Pancreas (tissue), 10 donors: ENCODE results near the gene RAET1E. TPM values are rescaled to one million over a fixed set of nuclear protein-coding genes. Genes with fewer than 3 reads are reported as not detected.

Experiments
- ATAC-seq, 4 donors: fragments of 200-7000 bp; cut with Tn5 transposase; one replicate each; pipeline versions ENCODE4 v1.8.0 to v1.9.1; 2020; ENCODE audit warnings: mild to moderate bottlenecking in 4 of 4, moderate library complexity in 4 of 4
- DNase-seq, 6 donors: peaks; one replicate each; pipeline ENCODE4 v3.0.0-alpha.2; 2020
- FAIRE-seq: peaks from 2 replicates; lab custom pipeline; 2012; peaks lifted over from hg19 to GRCh38; lab: Jason Lieb, UNC
- H3K27ac ChIP-seq, 4 donors: fragments of 200-600 bp; sonication (generic); 1 replicate in 3 of 4; 2 replicates in 1 of 4; pipeline versions ENCODE4 v1.5.0 to v1.8.0; 2020
- H3K27me3 ChIP-seq, 4 donors: fragments of 200-600 bp; one replicate each; pipeline ENCODE4 v1.8.0; 2021
- H3K36me3 ChIP-seq, 3 donors: fragments of 200-600 bp; sonication (generic) in 1 of 3; one replicate each; pipeline versions ENCODE4 v1.5.0 to v1.8.0; 2020 to 2021
- H3K4me1 ChIP-seq, 3 donors: fragments of 200-600 bp; one replicate each; pipeline ENCODE4 v1.8.0; 2021
- H3K4me3 ChIP-seq, 4 donors: fragments of 200-600 bp; sonication (generic) in 2 of 4; one replicate each; pipeline versions ENCODE4 v1.5.0 to v1.8.0; 2020 to 2021
- H3K9me3 ChIP-seq, 4 donors: fragments of 200-600 bp; one replicate each; pipeline ENCODE4 v1.8.0; 2021
- WGBS, 2 donors: extraction: QIAGEN DNeasy Blood & Tissue Kit; methylation state at CpG; one replicate each; pipeline ENCODE4 v1.1.7; 2013; 5-methylcytosine and 5-hydroxymethylcytosine counted together
- intact Hi-C, 3 donors: fragments of 100-400 bp; cut with DNase I; formaldehyde crosslinking; loops; one replicate each; pipeline versions ENCODE4 v1.11.1 to v1.14.2; 2022
- polyA plus RNA-seq, 2 donors: library from polyadenylated mRNA; stranded (reverse); fragments of 200-250 nt; gene quantifications; one replicate each; pipeline ENCODE4 v1.2.3, GENCODE V29; 2013
- total RNA-seq, 6 donors: library from RNA; stranded (reverse); fragmentation: NEBNext Ultra II Directional in 4 of 6; extraction: Animal tissue kit (Norgen Biotek cat#: 25700) in 4 of 6; gene quantifications; one replicate each; pipeline versions ENCODE4 v1.2.1 to v1.2.4, GENCODE V29; 2021 to 2023
- TF ChIP-seq, protein P1 (sequence below), 4 donors: fragments of 200-600 bp; sonication (generic) in 3 of 4; IDR thresholded peaks; one replicate each; pipeline versions ENCODE4 v1.5.0 to v1.8.0; 2021; ENCODE audit warnings: antibody characterized with exemption in 4 of 4
- donor health status: healthy with polysubstance abuse.
- donor health status: DM: no; HTN: no; CAD: no; lungs with moderate emphysema.
- donor health status: DM: no; HTN: no; CAD: no.
- donor health status: control.
- donor health status: control.
- donor health status: Bipolar disorder and iron deficiency.
- donor health status: DM: yes; HTN: yes; CAD: no.
- donor health status: DM: no; HTN: no; CAD: no.
- donor health status: DM: no; HTN: no; CAD: no.
- donor health status: DM: yes; HTN: yes; CAD: no.

RAET1E gene
- total and polyA plus RNA-seq, 8 donors, result 0.09 TPM; not detected in 7

DNA sequence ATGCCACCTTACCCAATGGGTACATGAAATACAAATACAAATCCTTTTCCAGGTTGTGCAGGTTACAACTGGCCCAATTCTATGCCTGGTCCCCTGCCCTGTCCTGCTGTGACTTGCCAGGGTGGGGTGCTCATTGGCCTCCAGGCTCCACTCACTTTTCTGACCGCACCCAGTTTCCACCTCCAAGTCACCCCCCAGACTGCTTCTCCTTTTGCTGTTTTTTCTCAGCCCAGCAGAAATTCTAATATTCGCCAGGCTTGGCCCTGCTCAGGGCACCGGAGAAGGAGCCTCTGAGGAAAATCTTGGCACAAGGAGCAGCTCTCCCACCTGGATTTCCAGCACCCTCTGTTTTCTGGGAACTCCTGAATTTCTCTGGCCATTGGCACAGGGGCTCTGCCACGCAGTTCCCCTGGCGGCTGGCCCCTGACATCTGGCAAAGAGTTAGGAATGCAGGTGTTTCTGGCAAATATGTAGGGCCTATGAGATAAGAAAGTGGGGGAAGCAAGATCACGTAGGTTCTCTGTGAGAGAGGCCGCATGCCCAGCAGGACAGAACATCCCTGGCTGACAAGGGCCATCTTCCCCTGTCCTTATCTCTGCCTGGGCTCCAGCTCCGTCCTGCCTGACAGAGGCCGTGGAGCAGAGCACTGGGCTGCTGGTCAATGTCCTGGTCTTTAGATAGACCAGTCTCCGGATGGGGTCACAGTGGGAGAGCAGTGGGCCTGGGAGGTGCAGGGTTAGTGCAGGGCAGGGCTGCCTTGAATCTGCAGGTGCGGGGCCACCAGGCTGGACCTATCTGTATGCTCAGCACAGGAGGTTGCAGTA, 2.9 kb upstream of the RAET1E start:
- TF ChIP-seq, protein P1, sequence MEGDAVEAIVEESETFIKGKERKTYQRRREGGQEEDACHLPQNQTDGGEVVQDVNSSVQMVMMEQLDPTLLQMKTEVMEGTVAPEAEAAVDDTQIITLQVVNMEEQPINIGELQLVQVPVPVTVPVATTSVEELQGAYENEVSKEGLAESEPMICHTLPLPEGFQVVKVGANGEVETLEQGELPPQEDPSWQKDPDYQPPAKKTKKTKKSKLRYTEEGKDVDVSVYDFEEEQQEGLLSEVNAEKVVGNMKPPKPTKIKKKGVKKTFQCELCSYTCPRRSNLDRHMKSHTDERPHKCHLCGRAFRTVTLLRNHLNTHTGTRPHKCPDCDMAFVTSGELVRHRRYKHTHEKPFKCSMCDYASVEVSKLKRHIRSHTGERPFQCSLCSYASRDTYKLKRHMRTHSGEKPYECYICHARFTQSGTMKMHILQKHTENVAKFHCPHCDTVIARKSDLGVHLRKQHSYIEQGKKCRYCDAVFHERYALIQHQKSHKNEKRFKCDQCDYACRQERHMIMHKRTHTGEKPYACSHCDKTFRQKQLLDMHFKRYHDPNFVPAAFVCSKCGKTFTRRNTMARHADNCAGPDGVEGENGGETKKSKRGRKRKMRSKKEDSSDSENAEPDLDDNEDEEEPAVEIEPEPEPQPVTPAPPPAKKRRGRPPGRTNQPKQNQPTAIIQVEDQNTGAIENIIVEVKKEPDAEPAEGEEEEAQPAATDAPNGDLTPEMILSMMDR (IDR thresholded peaks at IDR 0.05), result no peak
- WGBS, 2 donors, result 79 to 82% methylated on average over 11 of the region's 11 CpGs
- peaks cover 0 to under 1% (median 0%) of the 10 kb centered on the region in 3 donors for H3K4me1 ChIP-seq
- ATAC-seq (no peak), DNase-seq (no peak), FAIRE-seq (no peak)
- H3K4me3 ChIP-seq, result no peak overlapping the region
- H3K36me3 ChIP-seq, result no peaks in the 10 kb centered on the region
- no peak overlapping the region for H3K27ac ChIP-seq
- intact Hi-C loops, result no loop called here
- H3K27me3 ChIP-seq, result no peaks in the 10 kb centered on the region
- H3K9me3 ChIP-seq, result no peaks in the 10 kb centered on the region

DNA sequence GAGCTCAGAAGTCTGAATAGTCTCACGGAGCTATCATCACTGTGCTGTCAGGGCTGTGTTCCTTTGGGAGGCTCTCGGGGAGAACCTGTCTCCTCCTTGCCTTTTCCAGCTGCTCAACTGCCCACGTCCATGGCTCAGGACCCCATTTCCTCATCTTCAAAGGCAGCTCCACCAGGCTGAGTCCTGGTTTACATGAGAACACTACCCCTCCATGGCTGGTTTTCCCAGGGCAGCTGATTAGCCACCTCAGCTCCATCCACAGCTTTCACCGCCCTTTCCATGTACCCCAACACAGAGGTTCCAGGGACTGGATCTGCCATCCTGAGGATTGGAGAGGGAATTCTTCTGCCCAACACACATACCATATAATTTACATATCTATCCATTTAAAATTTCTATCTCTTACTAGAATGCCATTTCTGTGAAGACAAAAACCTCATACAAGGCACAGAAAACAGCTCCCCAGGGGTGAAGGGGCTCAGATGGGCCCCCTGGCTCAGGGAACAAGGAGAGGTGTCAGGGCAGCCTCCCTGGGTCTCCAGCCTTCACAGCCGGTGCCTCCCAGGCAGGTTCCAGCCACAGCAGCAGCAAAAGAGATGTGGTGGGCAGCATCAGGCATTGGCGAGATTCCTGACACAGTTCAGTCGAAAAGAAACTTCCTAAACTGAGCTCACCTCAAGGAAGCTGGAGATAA, 2.2 kb upstream of the RAET1E start:
- Histone ChIP-seq H3K4me1 (peaks cover under 1 to 6% (median 5%) of the 10 kb centered on the region in 3 donors), H3K4me3 (no peak overlapping the region), H3K36me3 (no peaks in the 10 kb centered on the region), H3K9me3 (no peaks in the 10 kb centered on the region), H3K27ac (no peak overlapping the region), H3K27me3 (no peaks in the 10 kb centered on the region)
- TF ChIP-seq, protein P1 (IDR thresholded peaks at IDR 0.05), result no peak
- intact Hi-C loops, result no loop called here
- FAIRE-seq (no peak), DNase-seq (no peak), ATAC-seq (no peak)
- 82 to 84% methylated on average over 7 of the region's 7 CpGs for WGBS, 2 donors

DNA sequence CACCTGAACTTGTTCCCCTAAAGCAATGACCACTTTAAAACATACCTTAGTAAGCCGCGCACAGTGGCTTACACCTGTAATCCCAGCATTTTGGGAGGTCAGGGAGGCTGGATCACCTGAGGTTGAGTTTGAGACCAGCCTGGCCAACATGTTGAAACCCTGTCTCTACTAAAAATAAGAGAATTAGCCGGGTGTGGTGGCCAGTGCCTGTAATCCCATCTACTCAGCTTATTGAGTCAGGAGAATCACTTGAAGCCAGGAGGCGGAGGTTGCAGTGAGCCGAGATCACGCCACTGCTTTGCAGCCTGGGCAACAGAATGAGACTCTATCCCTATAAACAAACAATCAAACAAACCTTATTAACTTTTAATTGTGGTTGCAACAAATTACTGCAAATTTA, 1.6 kb upstream of the RAET1E start:
- TF ChIP-seq, protein P1 (IDR thresholded peaks at IDR 0.05), result no peak
- Histone ChIP-seq H3K4me3 (no peak overlapping the region), H3K36me3 (no peaks in the 10 kb centered on the region), H3K4me1 (peaks cover 3 to 6% (median 5%) of the 10 kb centered on the region in 3 donors), H3K27ac (no peak overlapping the region), H3K9me3 (no peaks in the 10 kb centered on the region), H3K27me3 (no peaks in the 10 kb centered on the region)
- WGBS, 2 donors, result 92 to 93% methylated on average over 6 of the region's 6 CpGs
- FAIRE-seq (no peak), ATAC-seq (no peak), DNase-seq (no peak)
- intact Hi-C loops, result no loop called here

DNA sequence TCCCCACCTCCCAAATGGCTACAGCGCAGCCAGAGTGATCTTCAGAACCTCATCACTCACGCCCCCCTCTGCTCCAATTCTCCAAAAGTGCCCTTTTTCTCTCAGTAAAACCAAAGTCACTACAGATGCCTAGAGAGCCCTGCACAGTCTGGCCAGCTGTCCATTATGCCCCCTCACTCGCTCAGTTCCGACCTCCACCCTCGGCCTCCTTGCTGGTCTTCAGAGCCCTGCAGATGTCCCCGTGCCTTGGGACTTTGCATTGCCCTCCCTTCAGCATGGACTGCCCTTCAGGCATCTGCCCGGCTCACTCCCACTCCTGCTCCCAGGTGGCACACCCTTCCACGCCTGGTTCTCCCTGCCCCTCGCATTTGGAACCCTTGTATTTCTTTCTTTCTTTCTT, 1.1 kb upstream of the RAET1E start:
- H3K27ac ChIP-seq, result no peak overlapping the region
- TF ChIP-seq, protein P1 (IDR thresholded peaks at IDR 0.05), result no peak
- intact Hi-C loops, result no loop called here
- no peak for ATAC-seq
- WGBS, 2 donors, result 91 to 92% methylated on average over 9 of the region's 9 CpGs
- FAIRE-seq, result no peak
- H3K4me3 ChIP-seq, result no peak overlapping the region
- H3K36me3 ChIP-seq, result no peaks in the 10 kb centered on the region
- H3K4me1 ChIP-seq, result peaks cover 3 to 6% (median 5%) of the 10 kb centered on the region in 3 donors
- H3K27me3 ChIP-seq, result no peaks in the 10 kb centered on the region
- DNase-seq, result no peak
- H3K9me3 ChIP-seq, result no peaks in the 10 kb centered on the region
